GM18498 (cell line): ENCODE measurements around the gene ATP5IF1.

Source experiments
- ATAC-seq: cut with Tn5 transposase; IDR thresholded peaks from one replicate; pipeline ENCODE4 v1.9.1; 2021; ENCODE audit warnings: mild to moderate bottlenecking, moderate library complexity; ENCODE audit not compliant: unreplicated experiment

Gene ATP5IF1

GRCh38 chr1:28236656-28237322, 865 bp downstream of the ATP5IF1 start:
- ATAC-seq: no peak

DNA sequence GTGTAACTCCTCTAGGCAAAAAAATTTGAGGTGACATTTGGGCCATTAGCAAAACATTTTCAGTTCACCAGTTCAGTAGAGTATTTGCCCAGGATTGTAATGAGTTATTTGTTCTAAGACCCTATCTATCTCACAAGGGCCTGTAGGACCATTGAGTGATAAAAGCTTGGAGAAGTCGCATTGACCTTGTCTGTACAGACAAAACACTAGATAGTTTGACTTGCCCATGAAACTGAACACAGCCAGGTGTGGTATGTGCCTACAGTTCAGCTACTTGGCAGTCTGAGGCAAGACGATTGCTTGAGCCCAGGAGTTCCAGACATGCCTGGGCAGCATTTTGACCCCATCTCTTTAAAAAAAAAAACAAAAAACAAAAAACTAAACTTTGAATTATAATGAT, 3.1 kb downstream of the ATP5IF1 start:
- ATAC-seq: no peak

DNA sequence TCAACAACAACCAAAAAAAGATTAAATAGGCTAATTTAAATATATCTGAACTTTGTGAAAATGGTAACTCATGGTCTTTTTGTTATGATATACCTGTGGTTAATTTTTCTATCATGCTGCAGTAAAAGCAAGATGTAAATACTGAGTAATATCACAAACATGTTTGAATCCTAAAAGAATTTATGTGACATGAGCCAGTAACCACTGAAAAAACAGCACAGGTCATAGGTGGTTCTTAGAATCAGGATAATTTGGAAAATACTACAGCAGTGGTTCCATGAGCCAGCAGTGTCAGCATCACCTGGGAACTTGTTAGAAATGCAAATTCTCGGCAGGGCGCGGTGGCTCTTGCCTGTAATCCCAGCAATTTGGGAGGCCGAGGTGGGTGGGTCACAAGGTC, 4.1 kb downstream of the ATP5IF1 start:
- no peak for ATAC-seq

- ATAC-seq: no peak
These were observed 5.8 kb downstream of the ATP5IF1 start for GRCh38 chr1:28241638-28242241.

- no peak for ATAC-seq
These were observed 7.9 kb downstream of the ATP5IF1 start for GRCh38 chr1:28243685-28244311.

GRCh38 chr1:28244549-28245251, 8.8 kb downstream of the ATP5IF1 start:
- peak; percentile 26 for ATAC-seq

GRCh38 chr1:28246427-28246832, 10.5 kb downstream of the ATP5IF1 start:
- ATAC-seq: no peak

DNA sequence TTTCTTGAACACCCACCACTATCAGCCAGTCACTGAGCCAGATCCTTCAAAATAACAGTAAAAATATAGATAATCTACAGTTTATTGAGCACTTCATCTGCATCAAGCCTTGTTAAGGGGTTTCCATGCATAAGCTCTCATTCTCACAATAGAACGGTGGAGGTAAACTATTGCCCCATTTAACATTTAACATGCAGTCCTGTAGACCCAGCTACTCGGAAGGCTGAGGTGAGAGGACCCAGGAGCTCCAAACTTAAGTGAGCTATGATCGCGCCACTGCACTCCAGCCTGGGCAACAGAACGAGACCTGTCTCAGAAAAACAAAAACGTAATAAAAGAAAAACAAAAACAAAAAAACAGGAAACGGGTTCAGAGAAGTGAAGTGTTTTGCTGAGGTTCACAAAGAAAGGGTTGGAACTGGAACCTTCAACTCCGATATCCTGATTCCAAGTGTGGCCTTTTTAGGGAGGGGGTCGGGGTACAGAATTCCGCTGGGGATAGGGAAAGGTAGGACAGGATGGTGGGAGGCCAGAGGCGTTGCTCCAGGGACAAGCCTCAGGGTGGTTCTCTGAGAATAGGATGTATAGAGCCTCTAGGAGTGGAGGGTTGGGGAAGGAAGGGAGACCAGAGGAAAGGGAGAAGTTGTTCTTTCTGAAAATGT, 11.8 kb downstream of the ATP5IF1 start:
- no peak for ATAC-seq

GRCh38 chr1:28248273-28249012, 12.5 kb downstream of the ATP5IF1 start:
- ATAC-seq: no peak

- no peak for ATAC-seq
These were observed 13.3 kb downstream of the ATP5IF1 start for GRCh38 chr1:28249013-28249865.

GRCh38 chr1:28249866-28250295, 14.0 kb downstream of the ATP5IF1 start:
- ATAC-seq: no peak

DNA sequence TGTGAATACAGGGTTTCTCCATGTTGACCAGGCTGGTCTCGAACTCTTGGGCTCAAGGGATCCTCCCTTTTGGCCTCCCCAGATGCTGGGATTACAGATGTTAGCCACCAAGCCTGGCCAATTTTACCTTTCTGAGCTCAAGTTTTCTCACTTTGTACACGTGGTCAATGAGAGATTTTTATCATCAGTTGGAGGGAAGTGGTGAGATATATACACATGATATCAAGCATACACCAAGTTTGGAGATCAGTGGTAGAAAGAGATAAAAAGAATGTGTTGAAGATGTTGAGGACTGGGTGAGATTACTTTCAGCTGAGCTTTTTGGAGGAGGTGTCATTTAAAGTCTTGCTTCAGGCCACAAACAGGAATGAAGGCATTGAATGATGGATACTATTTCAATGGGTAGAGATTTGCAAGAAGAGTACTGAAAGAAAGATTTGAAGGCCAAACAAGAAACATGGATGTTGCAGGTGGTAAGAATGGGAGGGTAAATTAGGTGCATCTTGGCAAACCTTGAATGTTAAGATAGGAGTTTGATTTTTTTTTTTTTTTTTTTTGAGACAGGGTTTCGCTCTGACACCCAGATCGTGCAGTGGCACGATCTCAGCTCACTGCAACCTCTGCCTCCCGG, 20.4 kb downstream of the ATP5IF1 start:
- no peak for ATAC-seq

- no peak for ATAC-seq
These were observed 21.8 kb downstream of the ATP5IF1 start for GRCh38 chr1:28257736-28258135.

DNA sequence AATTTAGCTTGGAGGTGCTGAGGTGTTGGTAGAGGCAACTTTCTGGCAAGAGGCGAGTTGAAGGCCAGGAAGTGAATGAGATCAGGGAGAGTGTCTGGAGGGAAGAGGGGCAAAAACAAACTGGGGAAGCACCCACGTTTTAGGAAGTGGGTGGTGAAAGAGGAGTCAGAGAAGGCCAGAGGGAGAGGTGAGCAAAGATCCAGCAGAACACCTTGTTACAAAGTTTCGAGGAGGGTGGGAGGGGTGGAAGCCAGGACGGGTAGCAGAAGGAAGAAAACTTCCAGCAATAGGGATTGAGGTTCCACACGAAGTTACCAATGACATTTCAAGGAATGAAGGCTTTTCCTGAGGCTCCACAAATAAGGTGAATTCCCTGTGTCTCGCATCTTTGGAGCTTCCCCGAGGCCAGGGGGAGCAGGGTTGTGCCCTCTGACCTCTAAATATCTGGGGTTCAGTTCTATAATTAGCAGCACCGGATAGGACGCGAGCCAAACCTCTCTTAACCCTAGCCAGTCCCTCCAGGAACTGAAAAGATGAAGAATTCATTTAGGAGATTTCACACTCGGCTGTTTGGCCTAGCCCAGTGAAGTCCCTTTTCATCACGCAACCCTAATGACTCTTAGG, 22.8 kb downstream of the ATP5IF1 start:
- ATAC-seq: no peak

DNA sequence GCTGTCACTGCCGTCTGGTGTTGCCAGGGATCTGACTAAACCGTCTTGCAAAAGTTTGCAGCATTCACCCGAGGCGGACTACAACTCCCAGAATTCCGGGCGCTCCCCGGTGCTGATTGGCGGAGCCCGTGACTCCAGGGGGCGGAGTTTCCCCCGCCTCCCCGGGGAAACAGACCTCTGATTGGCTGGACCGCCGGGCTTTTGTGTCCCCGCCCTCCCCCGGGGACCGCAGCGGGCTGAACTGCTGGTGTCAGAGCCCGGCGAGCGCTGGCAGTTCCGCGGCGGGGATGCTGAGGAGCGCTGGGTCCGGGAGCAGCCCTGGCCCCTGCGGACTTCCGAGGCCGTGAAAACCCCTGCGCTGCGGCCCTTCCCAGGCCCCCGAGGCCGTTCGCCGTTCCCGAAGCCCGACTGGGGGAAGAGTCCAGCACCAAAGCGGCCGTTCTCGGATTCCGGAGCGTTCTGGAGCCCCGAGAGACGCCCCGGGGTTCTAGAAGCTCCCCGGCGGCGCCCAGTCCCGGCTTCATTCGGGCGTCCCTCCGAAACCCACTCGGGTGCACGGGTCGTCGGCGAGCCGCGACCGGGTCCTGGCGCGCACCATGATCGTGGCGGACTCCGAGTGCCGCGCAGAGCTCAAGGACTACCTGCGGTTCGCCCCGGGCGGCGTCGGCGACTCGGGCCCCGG, 23.5 kb downstream of the ATP5IF1 start, which contains the start of gene SESN2:
Gene SESN2 (plus strand): TSS at position 267 of the 682 bp plus-strand sequence. CDS start 330 bp downstream, at position 597.
- ATAC-seq: peak; percentile 96

DNA sequence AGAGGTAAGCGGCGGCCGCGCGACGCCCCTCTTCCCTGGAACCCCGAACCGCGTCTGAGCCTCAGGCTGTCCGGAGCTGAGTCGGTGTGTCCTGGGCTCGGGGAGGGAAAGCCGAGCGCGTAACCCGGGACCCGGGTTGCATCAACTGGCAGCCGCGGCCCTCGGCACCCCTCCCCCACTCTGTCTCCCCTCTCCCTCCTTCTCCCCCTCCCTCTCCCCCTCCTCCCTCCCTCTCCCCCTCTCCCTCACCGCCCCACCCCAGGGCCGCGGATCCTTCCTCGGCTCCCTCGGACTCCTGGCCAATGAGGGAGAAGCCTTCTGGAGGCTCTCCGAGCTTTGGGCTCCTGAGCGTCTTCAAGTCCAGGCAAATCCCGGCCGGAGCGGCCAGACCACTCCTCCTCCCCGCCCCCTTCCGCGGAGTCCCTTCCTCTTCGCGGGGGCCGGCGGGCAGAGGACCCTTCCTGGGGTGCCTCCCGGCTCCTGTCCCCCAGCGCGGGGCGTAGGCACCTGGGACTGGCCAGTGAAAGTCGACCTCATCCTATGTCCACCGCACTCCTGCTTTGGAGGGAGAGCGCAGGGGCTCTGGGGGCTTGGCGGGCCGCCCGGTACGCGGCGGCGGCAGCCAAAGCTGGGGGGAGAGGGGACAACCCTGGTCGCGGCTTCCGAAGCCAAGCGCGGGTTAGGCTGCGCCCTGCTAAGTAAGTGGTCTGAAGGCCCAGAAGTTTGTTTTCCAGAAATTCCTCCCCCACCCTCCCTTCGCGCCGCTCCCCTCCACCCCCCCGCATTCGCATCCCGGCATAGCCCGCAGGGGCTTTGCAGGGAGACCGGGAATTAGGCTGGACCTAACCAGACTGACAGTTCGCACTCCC, 24.2 kb downstream of the ATP5IF1 start:
- ATAC-seq: no peak

- no peak for ATAC-seq
These were observed 24.9 kb downstream of the ATP5IF1 start for GRCh38 chr1:28260803-28261174.
